Measurements from ENCODE around the gene LDLR.

- no peak for TF ChIP-seq EZH2 (IDR thresholded peaks at IDR 0.05; ENCODE audit: low read depth)
- no peak for TF ChIP-seq CTCF (conservative IDR thresholded peaks at IDR 0.05)
Measured at GRCh38 chr19:11113140-11113708, 24.0 kb downstream of the LDLR start.

Data from PC-9 (cell line).